ENCODE results near the gene MPLKIP. TPM values are rescaled to one million over a fixed set of nuclear protein-coding genes. Genes with fewer than 3 reads are reported as not detected.

Gene MPLKIP
- total RNA-seq, 1 experiment from 2014 or later: 61.6 TPM

GRCh38 chr7:40134428-40135316 lies at the start of gene MPLKIP, which contains the start of gene SUGCT (continued):
- TF ChIP-seq E2F1 (CRISPR knock-in tag; IDR thresholded peaks at IDR 0.05): peak; percentile 56; the same call in 1 of the 2 replicates
- 0 out of 2 replicates have a peak, but pooled peaks have one; percentile 20 for TF ChIP-seq ARID4B (CRISPR knock-in tag; IDR thresholded peaks at IDR 0.05; ENCODE audit: borderline replicate concordance)
- TF ChIP-seq PRRX2 (CRISPR knock-in tag; IDR thresholded peaks at IDR 0.05): no peak
- no peak; the same call in 1 of the 2 replicates for TF ChIP-seq ATF1 (CRISPR knock-in tag; IDR thresholded peaks at IDR 0.05)
- TF ChIP-seq HMGA2 (CRISPR knock-in tag; IDR thresholded peaks at IDR 0.05): peak; percentile 43; the same call in 1 of the 2 replicates
- no peak for TF ChIP-seq ZNF416 (CRISPR knock-in tag; IDR thresholded peaks at IDR 0.05)
- no peak; the same call in 1 of the 2 replicates for TF ChIP-seq ZMAT4 (CRISPR knock-in tag; IDR thresholded peaks at IDR 0.05)
- peak; percentile 36; the same call in 1 of the 2 replicates for TF ChIP-seq SMAD4 (CRISPR knock-in tag; IDR thresholded peaks at IDR 0.05)
- no peak for TF ChIP-seq ZNF317 (CRISPR knock-in tag; IDR thresholded peaks at IDR 0.05; ENCODE audit: borderline replicate concordance, low read depth)
- TF ChIP-seq STAT6 (CRISPR knock-in tag; conservative IDR thresholded peaks at IDR 0.05; ENCODE audit: low read depth): no peak
- peak; percentile 88; the same call in 1 of the 2 replicates for TF ChIP-seq HMGXB4 (CRISPR knock-in tag; IDR thresholded peaks at IDR 0.05)
- peak; percentile 31 for TF ChIP-seq GABPB1 (CRISPR knock-in tag; IDR thresholded peaks at IDR 0.05)
- peak; percentile 48; the same call in 1 of the 2 replicates for TF ChIP-seq SMAD3 (CRISPR knock-in tag; IDR thresholded peaks at IDR 0.05; ENCODE audit: borderline replicate concordance)
- TF ChIP-seq JUN (CRISPR knock-in tag; IDR thresholded peaks at IDR 0.05): no peak
- no peak for TF ChIP-seq SOX15 (CRISPR knock-in tag; IDR thresholded peaks at IDR 0.05)
- no peak for TF ChIP-seq AR (CRISPR knock-in tag; IDR thresholded peaks at IDR 0.05)
- TF ChIP-seq ZNF138 (CRISPR knock-in tag; conservative IDR thresholded peaks at IDR 0.05): no peak
- no peak for TF ChIP-seq CDX4 (CRISPR knock-in tag; IDR thresholded peaks at IDR 0.05; ENCODE audit: borderline replicate concordance)
- 0 out of 2 replicates have a peak, but pooled peaks have one; percentile 41 for TF ChIP-seq USF1 (CRISPR knock-in tag; IDR thresholded peaks at IDR 0.05)

Measured in WTC11 (cell line).